Measurements from ENCODE around the gene XIRP1. TPM values are rescaled to one million over a fixed set of nuclear protein-coding genes. Genes with fewer than 3 reads are reported as not detected.

Gene XIRP1
- total RNA-seq, 2 donors from 2014 or later, result not detected

DNA sequence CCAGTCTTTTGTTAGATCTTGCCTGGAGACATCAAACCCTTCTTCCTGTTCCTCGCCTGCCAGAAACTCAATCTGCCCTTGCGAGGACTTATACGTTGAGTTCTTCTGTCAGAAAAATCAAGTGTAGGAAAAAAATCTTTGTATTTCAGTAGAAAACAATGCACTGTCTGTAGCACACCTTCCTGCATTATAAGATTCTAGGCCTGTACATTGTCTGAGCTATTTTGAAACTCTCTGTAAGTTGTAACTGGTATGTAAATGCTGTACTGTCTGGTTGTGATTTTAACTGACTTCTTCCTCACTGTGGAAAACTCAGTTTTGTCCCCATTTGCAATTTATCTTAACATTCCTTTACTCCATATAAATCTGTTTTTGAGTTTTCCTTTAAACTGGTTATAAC, 17.7 kb upstream of the XIRP1 start:
- Histone ChIP-seq H3K4me3 (ENCODE audit: low read length) (no peak overlapping the region), H3K9ac (ENCODE audit: extremely low read depth, low read length, poor library complexity, severe bottlenecking) (no peak overlapping the region), H3K4me1 (ENCODE audit: control insufficient read depth, insufficient read depth, low read length) (peaks cover 11% of the 10 kb centered on the region), H3K36me3 (ENCODE audit: control insufficient read depth, insufficient read depth, low read length) (no peaks in the 10 kb centered on the region), H3K27me3 (ENCODE audit: control insufficient read depth, insufficient read depth, low read length, poor library complexity, severe bottlenecking) (no peaks in the 10 kb centered on the region), H3K27ac (ENCODE audit: low read depth, low read length) (no peak overlapping the region), H3K9me3 (ENCODE audit: control insufficient read depth, low read length) (peaks cover 7% of the 10 kb centered on the region)
- peaks cover 44% of the 10 kb centered on the region for H3K4me1 Mint-ChIP-seq
- H3K4me3 Mint-ChIP-seq, result no peak overlapping the region
- no peak overlapping the region for H3K27ac Mint-ChIP-seq
- no peaks in the 10 kb centered on the region for H3K9me3 Mint-ChIP-seq
- no peaks in the 10 kb centered on the region for H3K36me3 Mint-ChIP-seq (ENCODE audit: low read depth)
- 97 to 100% methylated on average over 3 of the region's 3 CpGs for WGBS, 2 experiments (ENCODE audit: insufficient coverage in 1 of 2, insufficient read length in 1 of 2)
- no peak for TF ChIP-seq CTCF (conservative IDR thresholded peaks at IDR 0.05)
- H3K27me3 Mint-ChIP-seq (ENCODE audit: insufficient read depth), result no peaks in the 10 kb centered on the region
- no peak for DNase-seq

GRCh38 chr3:39209329-39209970, 17.1 kb upstream of the XIRP1 start:
- peaks cover 7% of the 10 kb centered on the region for H3K9me3 ChIP-seq (ENCODE audit: control insufficient read depth, low read length)
- no peaks in the 10 kb centered on the region for H3K27me3 Mint-ChIP-seq (ENCODE audit: insufficient read depth)
- H3K36me3 ChIP-seq (ENCODE audit: control insufficient read depth, insufficient read depth, low read length), result no peaks in the 10 kb centered on the region
- H3K36me3 Mint-ChIP-seq (ENCODE audit: low read depth), result no peaks in the 10 kb centered on the region
- no peak overlapping the region for H3K27ac Mint-ChIP-seq
- no peak for DNase-seq
- no peaks in the 10 kb centered on the region for H3K27me3 ChIP-seq (ENCODE audit: control insufficient read depth, insufficient read depth, low read length, poor library complexity, severe bottlenecking)
- no peak overlapping the region for H3K4me3 Mint-ChIP-seq
- H3K9me3 Mint-ChIP-seq, result no peaks in the 10 kb centered on the region
- H3K27ac ChIP-seq (ENCODE audit: low read depth, low read length), result no peak overlapping the region
- TF ChIP-seq CTCF (conservative IDR thresholded peaks at IDR 0.05), result no peak
- H3K4me1 Mint-ChIP-seq, result peaks cover 44% of the 10 kb centered on the region
- peaks cover 11% of the 10 kb centered on the region for H3K4me1 ChIP-seq (ENCODE audit: control insufficient read depth, insufficient read depth, low read length)
- 63 to 94% methylated on average over 1 of the region's 1 CpG for WGBS, 2 experiments (ENCODE audit: insufficient coverage in 1 of 2, insufficient read length in 1 of 2)
- peak overlapping the region; percentile 15 for H3K4me3 ChIP-seq (ENCODE audit: low read length)
- H3K9ac ChIP-seq (ENCODE audit: extremely low read depth, low read length, poor library complexity, severe bottlenecking), result no peak overlapping the region

DNA sequence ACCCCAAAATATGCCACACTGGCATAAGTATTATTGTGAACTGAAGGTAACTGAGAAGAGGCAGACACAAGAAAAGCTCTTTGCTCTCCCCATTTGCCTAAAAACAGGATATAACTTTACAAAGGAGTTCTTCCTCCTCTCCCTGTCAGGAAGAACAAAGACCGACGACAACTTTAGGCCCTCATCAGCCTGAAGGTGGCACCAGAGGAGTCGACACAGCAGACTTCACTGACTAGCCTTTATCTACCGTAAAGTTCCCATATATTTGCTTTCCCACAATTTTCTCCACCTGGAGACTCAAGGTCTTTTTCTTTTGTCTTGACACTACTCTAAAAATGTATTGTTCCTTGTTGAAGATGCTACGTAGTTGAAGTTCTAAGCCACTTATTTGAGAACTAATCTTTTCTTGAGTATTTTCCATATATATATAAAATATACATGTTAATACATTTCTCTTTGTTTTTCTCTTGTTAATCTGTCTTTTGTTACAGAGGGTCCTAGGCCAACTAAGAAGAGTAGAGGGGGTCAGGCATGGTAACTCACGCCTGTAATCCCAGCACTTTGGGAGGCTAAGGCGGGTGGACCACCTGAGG, 16.2 kb upstream of the XIRP1 start:
- H3K36me3 ChIP-seq (ENCODE audit: control insufficient read depth, insufficient read depth, low read length), result no peaks in the 10 kb centered on the region
- H3K4me3 ChIP-seq (ENCODE audit: low read length), result peak overlapping the region; percentile 44
- H3K9ac ChIP-seq (ENCODE audit: extremely low read depth, low read length, poor library complexity, severe bottlenecking), result peak overlapping the region; percentile 48
- H3K4me1 ChIP-seq (ENCODE audit: control insufficient read depth, insufficient read depth, low read length), result peaks cover 11% of the 10 kb centered on the region
- H3K27ac Mint-ChIP-seq, result peak overlapping the region; percentile 69
- 36 to 56% methylated on average over 3 to 6 of the region's 7 CpGs for WGBS, 2 experiments (ENCODE audit: insufficient coverage in 1 of 2, insufficient read length in 1 of 2)
- no peaks in the 10 kb centered on the region for H3K27me3 ChIP-seq (ENCODE audit: control insufficient read depth, insufficient read depth, low read length, poor library complexity, severe bottlenecking)
- peak; percentile 81 for TF ChIP-seq CTCF (conservative IDR thresholded peaks at IDR 0.05)
- H3K27me3 Mint-ChIP-seq (ENCODE audit: insufficient read depth), result peaks cover 3% of the 10 kb centered on the region
- H3K36me3 Mint-ChIP-seq (ENCODE audit: low read depth), result no peaks in the 10 kb centered on the region
- H3K4me1 Mint-ChIP-seq, result peaks cover 42% of the 10 kb centered on the region
- H3K9me3 ChIP-seq (ENCODE audit: control insufficient read depth, low read length), result peaks cover 7% of the 10 kb centered on the region
- no peak overlapping the region for H3K27ac ChIP-seq (ENCODE audit: low read depth, low read length)
- no peaks in the 10 kb centered on the region for H3K9me3 Mint-ChIP-seq
- no peak overlapping the region for H3K4me3 Mint-ChIP-seq
- DNase-seq, result peak; percentile 87

All from endodermal cell (in vitro differentiated cells).